ENCODE results near the gene KRTAP5-7.

- no peak for TF ChIP-seq CTCF (IDR thresholded peaks at IDR 0.05; ENCODE audit: insufficient read depth, low read length, poor library complexity, severe bottlenecking)
- TF ChIP-seq EZH2phosphoT487 (conservative IDR thresholded peaks at IDR 0.05; ENCODE audit: low read length) = no peak
These were observed 16.1 kb downstream of the KRTAP5-7 start for GRCh38 chr11:71542879-71543777.
